ENCODE measurements around the gene EPS8L2. TPM values are rescaled to one million over a fixed set of nuclear protein-coding genes. Genes with fewer than 3 reads are reported as not detected.

Gene EPS8L2
- total and polyA plus RNA-seq, 10 of the 15 experiments (the other 5 are each of a cell fraction or from before 2014, with no cell fraction given): 0.76 to 20.0 (median 9.7) TPM

GRCh38 chr11:747158-748006 lies 41.4 kb downstream of the EPS8L2 start, which contains the start of gene TALDO1 (continued):
- TF ChIP-seq SIX5 (IDR thresholded peaks at IDR 0.05; ENCODE audit: low read depth, low read length, severe bottlenecking) (no peak), CHD4 (IDR thresholded peaks at IDR 0.05) (no peak), ZZZ3 (IDR thresholded peaks at IDR 0.05; ENCODE audit: control insufficient read depth, insufficient read length, low read depth) (no peak), GATAD2B (conservative IDR thresholded peaks at IDR 0.05; ENCODE audit: low read depth) (peak; percentile 84), BMI1 (IDR thresholded peaks at IDR 0.05; ENCODE audit: borderline replicate concordance) (no peak), FOXK2 (IDR thresholded peaks at IDR 0.05) (no peak), MEF2B (IDR thresholded peaks at IDR 0.05; ENCODE audit: partially characterized antibody, poor library complexity, severe bottlenecking) (no peak), SMC3 (IDR thresholded peaks at IDR 0.05; ENCODE audit: borderline replicate concordance, low read length) (no peak), POLR2AphosphoS5 (IDR thresholded peaks at IDR 0.05; ENCODE audit: low read length) (peak; percentile 50; the same call in 1 of the 2 replicates), HCFC1 (IDR thresholded peaks at IDR 0.05; ENCODE audit: low read length) (0 out of 2 replicates have a peak, but pooled peaks have one; percentile 21), ZNF622 (IDR thresholded peaks at IDR 0.05) (no peak), RFX5 (IDR thresholded peaks at IDR 0.05; ENCODE audit: low read depth, low read length) (no peak), PRDM15 (CRISPR knock-in tag; IDR thresholded peaks at IDR 0.05) (no peak), MTA2 (IDR thresholded peaks at IDR 0.05; ENCODE audit: low read depth) (no peak), JUND (IDR thresholded peaks at IDR 0.05; ENCODE audit: low read depth, low read length) (no peak), CBX3 (IDR thresholded peaks at IDR 0.05; ENCODE audit: borderline replicate concordance, low read depth) (no peak), SREBF1 (IDR thresholded peaks at IDR 0.05; ENCODE audit: low read length) (no peak), POLR2AphosphoS2 (IDR thresholded peaks at IDR 0.05; ENCODE audit: low read depth, low read length) (peak; percentile 62), HDAC2 (IDR thresholded peaks at IDR 0.05) (no peak)
- TF ChIP-seq, protein P1, sequence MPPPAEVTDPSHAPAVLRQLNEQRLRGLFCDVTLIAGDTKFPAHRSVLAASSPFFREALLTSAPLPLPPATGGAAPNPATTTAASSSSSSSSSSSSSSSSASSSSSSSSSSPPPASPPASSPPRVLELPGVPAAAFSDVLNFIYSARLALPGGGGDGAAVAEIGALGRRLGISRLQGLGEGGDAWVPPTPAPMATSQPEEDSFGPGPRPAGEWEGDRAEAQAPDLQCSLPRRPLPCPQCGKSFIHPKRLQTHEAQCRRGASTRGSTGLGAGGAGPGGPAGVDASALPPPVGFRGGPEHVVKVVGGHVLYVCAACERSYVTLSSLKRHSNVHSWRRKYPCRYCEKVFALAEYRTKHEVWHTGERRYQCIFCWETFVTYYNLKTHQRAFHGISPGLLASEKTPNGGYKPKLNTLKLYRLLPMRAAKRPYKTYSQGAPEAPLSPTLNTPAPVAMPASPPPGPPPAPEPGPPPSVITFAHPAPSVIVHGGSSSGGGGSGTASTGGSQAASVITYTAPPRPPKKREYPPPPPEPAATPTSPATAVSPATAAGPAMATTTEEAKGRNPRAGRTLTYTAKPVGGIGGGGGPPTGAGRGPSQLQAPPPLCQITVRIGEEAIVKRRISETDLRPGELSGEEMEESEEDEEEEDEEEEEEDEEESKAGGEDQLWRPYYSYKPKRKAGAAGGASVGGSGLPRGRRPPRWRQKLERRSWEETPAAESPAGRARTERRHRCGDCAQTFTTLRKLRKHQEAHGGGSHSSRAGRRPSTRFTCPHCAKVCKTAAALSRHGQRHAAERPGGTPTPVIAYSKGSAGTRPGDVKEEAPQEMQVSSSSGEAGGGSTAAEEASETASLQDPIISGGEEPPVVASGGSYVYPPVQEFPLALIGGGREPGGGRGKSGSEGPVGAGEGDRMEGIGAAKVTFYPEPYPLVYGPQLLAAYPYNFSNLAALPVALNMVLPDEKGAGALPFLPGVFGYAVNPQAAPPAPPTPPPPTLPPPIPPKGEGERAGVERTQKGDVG (CRISPR knock-in tag; IDR thresholded peaks at IDR 0.05): no peak
- TF ChIP-seq, protein P2, sequence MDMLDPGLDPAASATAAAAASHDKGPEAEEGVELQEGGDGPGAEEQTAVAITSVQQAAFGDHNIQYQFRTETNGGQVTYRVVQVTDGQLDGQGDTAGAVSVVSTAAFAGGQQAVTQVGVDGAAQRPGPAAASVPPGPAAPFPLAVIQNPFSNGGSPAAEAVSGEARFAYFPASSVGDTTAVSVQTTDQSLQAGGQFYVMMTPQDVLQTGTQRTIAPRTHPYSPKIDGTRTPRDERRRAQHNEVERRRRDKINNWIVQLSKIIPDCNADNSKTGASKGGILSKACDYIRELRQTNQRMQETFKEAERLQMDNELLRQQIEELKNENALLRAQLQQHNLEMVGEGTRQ (IDR thresholded peaks at IDR 0.05; ENCODE audit: borderline replicate concordance, low read depth, low read length): no peak
- TF ChIP-seq, protein P3, sequence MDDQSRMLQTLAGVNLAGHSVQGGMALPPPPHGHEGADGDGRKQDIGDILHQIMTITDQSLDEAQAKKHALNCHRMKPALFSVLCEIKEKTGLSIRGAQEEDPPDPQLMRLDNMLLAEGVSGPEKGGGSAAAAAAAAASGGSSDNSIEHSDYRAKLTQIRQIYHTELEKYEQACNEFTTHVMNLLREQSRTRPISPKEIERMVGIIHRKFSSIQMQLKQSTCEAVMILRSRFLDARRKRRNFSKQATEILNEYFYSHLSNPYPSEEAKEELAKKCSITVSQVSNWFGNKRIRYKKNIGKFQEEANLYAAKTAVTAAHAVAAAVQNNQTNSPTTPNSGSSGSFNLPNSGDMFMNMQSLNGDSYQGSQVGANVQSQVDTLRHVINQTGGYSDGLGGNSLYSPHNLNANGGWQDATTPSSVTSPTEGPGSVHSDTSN (IDR thresholded peaks at IDR 0.05; ENCODE audit: insufficient replicate concordance, low read depth, low read length): peak; percentile 38

Data from GM12878 (cell line).